K562 (cell line): ENCODE data around the gene CAMK2N1. TPM values are rescaled to one million over a fixed set of nuclear protein-coding genes. Genes with fewer than 3 reads are reported as not detected.
A peak's percentile ranks its signal among the peaks of the same experiment; 100 is the strongest.

Source experiments
- ATAC-seq: fragments of 200-7000 bp; cut with Tn5 transposase; 3 replicates; pipeline ENCODE4 v1.9.1; 2020; ENCODE audit warnings: moderate library complexity
- BruUV-seq: library from RNA; stranded (reverse); fragments of 400-500 nt; replicated peaks from 2 replicates; lab custom pipeline; 2021; lab: Mats Ljungman, UMichigan
- CTCF ChIA-PET: fragments of 300-600 bp; formaldehyde crosslinking; extraction: SDS; loops from one replicate; lab custom pipeline; 2021; ENCODE audit warnings: low intra/inter-chr PET ratio; lab: Yijun Ruan, JAX
- POLR2A ChIA-PET: fragments of 300-600, 350-650 bp; sonication (Branson Sonifier 250); formaldehyde crosslinking; extraction: SDS; loops from one replicate; lab custom pipeline; 2021; ENCODE audit warnings: antibody characterized with exemption, inconsistent platforms; lab: Yijun Ruan, JAX
- DNase-seq, 4 experiments: peaks; one replicate each; pipeline versions ENCODE4 v3.0.0 to v3.0.0-alpha.2; 2011 to 2018; ENCODE audit warnings: low spot score in 3 of 4, mixed read lengths in 3 of 4; ENCODE audit errors: extremely low read depth in 1 of 4
- FAIRE-seq: peaks from 2 replicates; lab custom pipeline; 2011; peaks lifted over from hg19 to GRCh38; lab: Jason Lieb, UNC
- H2AFZ ChIP-seq: 2 replicates; pipeline ENCODE4 v1.6.0; 2011; ENCODE audit warnings: low read depth, low read length, control low read depth, inconsistent platforms
- H3K27ac ChIP-seq: fragments of 200-600 bp; 3 replicates; pipeline ENCODE4 v1.8.0; 2011; ENCODE audit warnings: low read depth, mild to moderate bottlenecking, control low read depth, inconsistent platforms, low read length, moderate library complexity, mixed read lengths; ENCODE audit errors: extremely low read depth
- H3K27me3 ChIP-seq, 2 experiments: fragments of 300-600 bp in 1 of 2; 2 replicates in 1 of 2; 3 replicates in 1 of 2; pipeline versions ENCODE4 v1.6.0 to v1.8.0; 2011; ENCODE audit warnings: inconsistent platforms in 2 of 2, low read length in 2 of 2, mild to moderate bottlenecking in 1 of 2, mixed read lengths in 1 of 2, moderate library complexity in 1 of 2; ENCODE audit not compliant: control insufficient read depth in 2 of 2, insufficient read depth in 2 of 2
- H3K36me3 ChIP-seq: fragments of 300-600 bp; 3 replicates; pipeline ENCODE4 v1.8.0; 2011; ENCODE audit warnings: mild to moderate bottlenecking, low read length, inconsistent platforms; ENCODE audit not compliant: control insufficient read depth, insufficient read depth
- H3K4me1 ChIP-seq, 2 experiments: fragments of 200-600 bp in 1 of 2; replicated peaks in 1 of 2; 2 replicates in 1 of 2; 3 replicates in 1 of 2; pipeline versions ENCODE4 v1.5.1 to v1.8.0; 2011; ENCODE audit warnings: inconsistent platforms in 2 of 2, low read length in 2 of 2, mild to moderate bottlenecking in 1 of 2, mixed read lengths in 1 of 2, moderate library complexity in 1 of 2; ENCODE audit not compliant: control insufficient read depth in 2 of 2, insufficient read depth in 2 of 2
- H3K4me2 ChIP-seq: 2 replicates; pipeline ENCODE4 v1.6.1; 2011; ENCODE audit warnings: low read length, control low read depth, inconsistent platforms, mixed read lengths; ENCODE audit not compliant: insufficient read depth
- H3K4me3 ChIP-seq: fragments of 200-600 bp; sonication (generic), shearing (Covaris generic); 2 replicates; pipeline ENCODE4 v1.5.1; 2016; ENCODE audit warnings: control low read depth, inconsistent platforms
- H3K79me2 ChIP-seq: fragments of 200-600 bp; 3 replicates; pipeline ENCODE4 v1.8.0; 2011; ENCODE audit warnings: low read length, inconsistent platforms; ENCODE audit not compliant: control insufficient read depth, insufficient read depth
- H3K9ac ChIP-seq, 2 experiments: 2 replicates each; pipeline versions ENCODE4 v1.6.0 to v1.6.1; 2011; ENCODE audit warnings: low read depth in 2 of 2, low read length in 2 of 2, control low read depth in 1 of 2, inconsistent platforms in 1 of 2, mild to moderate bottlenecking in 1 of 2, mixed read lengths in 1 of 2; ENCODE audit not compliant: insufficient read depth in 1 of 2
- H3K9me1 ChIP-seq: one replicate; pipeline ENCODE4 v1.6.0; 2011; ENCODE audit warnings: inconsistent platforms, mild to moderate bottlenecking, low read length, moderate library complexity; ENCODE audit not compliant: control insufficient read depth, insufficient read depth
- H3K9me3 ChIP-seq: replicated peaks from 2 replicates; pipeline ENCODE4 v1.5.1; 2011; ENCODE audit warnings: low read depth, low read length, inconsistent platforms; ENCODE audit not compliant: control insufficient read depth, insufficient read depth
- H4K20me1 ChIP-seq: replicated peaks from 2 replicates; pipeline ENCODE4 v1.6.1; 2011; ENCODE audit warnings: low read length, inconsistent platforms, mixed read lengths; ENCODE audit not compliant: control insufficient read depth, insufficient read depth
- E2F3 ChIP-seq: fragments of 250-450 bp; sonication (Bioruptor Pico); IDR thresholded peaks from 2 replicates; pipeline ENCODE4 v1.4.0; 2020; ENCODE audit warnings: mild to moderate bottlenecking
- FOXA3 ChIP-seq, 2 experiments: fragments of 450-650 bp in 1 of 2; sonication (generic) in 1 of 2; formaldehyde crosslinking; IDR thresholded peaks in 1 of 2; conservative IDR thresholded peaks in 1 of 2; 2 replicates each; pipeline versions ENCODE4 v1.4.0 to v1.8.0; 2020 to 2022; ENCODE audit warnings: mild to moderate bottlenecking in 2 of 2, missing genetic modification reagents in 1 of 2
- GTF2E2 ChIP-seq: fragments of 200-800 bp; sonication (Bioruptor generic); IDR thresholded peaks from 2 replicates; pipeline ENCODE4 v1.6.1; 2016; ENCODE audit warnings: missing genetic modification characterization, missing compliant biosample characterization
- PHB ChIP-seq: fragments of 250-450 bp; sonication (Bioruptor Pico); IDR thresholded peaks from 2 replicates; pipeline ENCODE4 v1.5.0; 2021
- PRMT5 ChIP-seq: sonication (generic); formaldehyde crosslinking; IDR thresholded peaks from 2 replicates; pipeline ENCODE4 v1.5.0; 2020; ENCODE audit warnings: missing genetic modification reagents
- RFX1 ChIP-seq: fragments of 450-650 bp; IDR thresholded peaks from 2 replicates; pipeline ENCODE4 v1.6.1; 2016; ENCODE audit warnings: mild to moderate bottlenecking, moderate library complexity
- SETDB1 ChIP-seq: IDR thresholded peaks from one replicate; pipeline ENCODE4 v1.6.1; 2012; ENCODE audit warnings: low read length, control low read depth, inconsistent platforms
- SPI1 ChIP-seq: IDR thresholded peaks from 2 replicates; pipeline ENCODE4 v1.6.1; 2011; ENCODE audit warnings: low read depth, low read length, control low read depth, borderline replicate concordance
- TSC22D4 ChIP-seq: fragments of 450-650 bp; IDR thresholded peaks from 2 replicates; pipeline ENCODE4 v1.6.1; 2016; ENCODE audit warnings: missing genetic modification characterization, missing biosample characterization, control low read depth
- WGBS: fragments of 100-300 bp; shearing (Covaris generic); methylation state at CpG from one replicate; pipeline ENCODE4 v1.1.6; 2016; ENCODE audit warnings: low coverage, mixed read lengths; ENCODE audit not compliant: insufficient coverage; ENCODE audit errors: missing lambda C conversion rate; 5-methylcytosine and 5-hydroxymethylcytosine counted together
- in situ Hi-C: fragments of 300-500 bp; cut with MboI; formaldehyde crosslinking; loops from 4 replicates; pipeline ENCODE4 v1.15.0; 2018; ENCODE audit warnings: inconsistent platforms, mixed read lengths
- intact Hi-C: fragments of 100-400 bp; cut with micrococcal nuclease; formaldehyde crosslinking; loops from 2 replicates; pipeline ENCODE4 v1.14.2; 2022
- polyA plus RNA-seq, 8 experiments: library from polyadenylated mRNA; depleted of rRNA in 4 of 8; stranded (reverse) in 5 of 8; unstranded in 3 of 8; fragments of >200 nt; fragmentation: Nextera tagmentation in 2 of 8; fragmentation: Illumina TruSeq in 1 of 8; extraction: Ambion mirVana in 2 of 8; extraction: Trizol in 1 of 8; gene quantifications; 2 replicates each; pipeline versions ENCODE4 v1.2.1 to v1.2.3, GENCODE V29; 2011 to 2014; ENCODE audit warnings: inconsistent platforms in 1 of 8, missing spikeins in 1 of 8
- total RNA-seq, 7 experiments: library from RNA; depleted of rRNA in 6 of 7; stranded (reverse); fragments of >200 nt in 6 of 7; fragmentation: Illumina TruSeq in 2 of 7; extraction: Trizol in 2 of 7; gene quantifications; 2 replicates each; pipeline versions ENCODE4 v1.2.1 to v1.2.3, GENCODE V29; 2011 to 2021; ENCODE audit warnings: low replicate concordance in 1 of 7
- TF ChIP-seq, protein P1 (sequence below): fragments of 450-650 bp; formaldehyde crosslinking; IDR thresholded peaks from 2 replicates; pipeline ENCODE4 v1.4.0; 2020; ENCODE audit warnings: mild to moderate bottlenecking, moderate library complexity

The CAMK2N1 gene
- total and polyA plus RNA-seq, 9 of the 15 experiments (the other 6 are each of a cell fraction or from before 2014, with no cell fraction given): 0.09 to 1.4 (median 0.34) TPM

DNA sequence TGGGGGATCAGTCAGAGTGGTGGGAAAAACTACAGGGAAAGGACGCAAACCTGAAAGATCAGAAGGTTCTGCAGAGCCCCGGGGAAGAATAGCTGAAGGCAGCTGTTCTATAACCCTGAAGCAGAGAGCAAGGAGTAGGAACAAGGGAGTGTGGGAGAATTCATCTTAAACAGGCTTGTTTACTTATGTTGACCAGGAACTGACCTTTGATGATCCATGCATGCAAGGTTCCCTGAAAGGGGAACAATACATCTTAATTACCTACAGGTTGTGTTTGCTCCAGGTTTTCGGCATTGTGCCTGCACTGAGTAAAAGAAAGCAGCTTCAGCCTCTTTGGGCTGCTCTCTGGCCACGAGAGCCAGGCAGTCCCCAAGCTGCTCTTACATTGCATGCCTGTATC, 47.6 kb upstream of the CAMK2N1 start:
- in situ Hi-C loops (no loop called here), intact Hi-C loops (no loop called here)
- H4K20me1 ChIP-seq: no peaks in the 10 kb centered on the region; the same call in 1 of the 2 replicates
- no peak for ATAC-seq
- H3K9me3 ChIP-seq: no peaks in the 10 kb centered on the region
- peaks cover 31 to 75% of the 10 kb centered on the region in 2 experiments for H3K27me3 ChIP-seq
- H3K4me1 ChIP-seq: no peaks in the 10 kb centered on the region; a peak in 1 of 5 replicates
- no peak for FAIRE-seq
- no peak for DNase-seq
- H3K9me1 ChIP-seq: no peaks in the 10 kb centered on the region
- TF ChIP-seq E2F3 (CRISPR knock-in tag): no peak
- no peak for TF ChIP-seq SETDB1
- no peak for TF ChIP-seq TSC22D4 (tag)
- peak in 1 of 2 experiments; percentile 53; a peak in 1 of 4 replicates for TF ChIP-seq FOXA3 (CRISPR knock-in tag; conservative IDR thresholded peaks at IDR 0.05 in 1 of 2, IDR thresholded peaks at IDR 0.05 in 1 of 2)
- H3K79me2 ChIP-seq: no peaks in the 10 kb centered on the region
- BruUV-seq: no TSS peak
- WGBS: 3% methylated on average over 4 of the region's 4 CpGs
- no peak overlapping the region for H3K4me2 ChIP-seq
- no peak overlapping the region for H3K9ac ChIP-seq
- POLR2A ChIA-PET: interaction anchor here (0.7 to 1.2 kb wide), 2 partner anchors 9 to 101 kb away, joined by 3 read pairs; no protein-coding TSS in a partner anchor
- no peak overlapping the region for H2AFZ ChIP-seq
- H3K27ac ChIP-seq: no peak overlapping the region
- no peaks in the 10 kb centered on the region for H3K36me3 ChIP-seq
- CTCF ChIA-PET: no interaction called here
- no peak overlapping the region for H3K4me3 ChIP-seq

- H2AFZ ChIP-seq: no peak overlapping the region
- DNase-seq: no peak
- H4K20me1 ChIP-seq: no peaks in the 10 kb centered on the region
- no peaks in the 10 kb centered on the region; a peak in 1 of 5 replicates for H3K4me1 ChIP-seq
- H3K9me1 ChIP-seq: no peaks in the 10 kb centered on the region
- in situ Hi-C loops (no loop called here), intact Hi-C loops (no loop called here)
- no peaks in the 10 kb centered on the region for H3K79me2 ChIP-seq
- no peak overlapping the region for H3K9ac ChIP-seq
- no peak for FAIRE-seq
- no TSS peak for BruUV-seq
- POLR2A ChIA-PET: interaction anchor here (0.6 to 1.0 kb wide), 3 partner anchors 9 to 190 kb away, joined by 3 read pairs; no protein-coding TSS in a partner anchor
- TF ChIP-seq PRMT5 (CRISPR knock-in tag) (0 out of 2 replicates have a peak, but pooled peaks have one; percentile 25), GTF2E2 (tag) (no peak), PHB (CRISPR knock-in tag) (no peak), RFX1 (peak; percentile 89), SPI1 (no peak)
- TF ChIP-seq, protein P1, sequence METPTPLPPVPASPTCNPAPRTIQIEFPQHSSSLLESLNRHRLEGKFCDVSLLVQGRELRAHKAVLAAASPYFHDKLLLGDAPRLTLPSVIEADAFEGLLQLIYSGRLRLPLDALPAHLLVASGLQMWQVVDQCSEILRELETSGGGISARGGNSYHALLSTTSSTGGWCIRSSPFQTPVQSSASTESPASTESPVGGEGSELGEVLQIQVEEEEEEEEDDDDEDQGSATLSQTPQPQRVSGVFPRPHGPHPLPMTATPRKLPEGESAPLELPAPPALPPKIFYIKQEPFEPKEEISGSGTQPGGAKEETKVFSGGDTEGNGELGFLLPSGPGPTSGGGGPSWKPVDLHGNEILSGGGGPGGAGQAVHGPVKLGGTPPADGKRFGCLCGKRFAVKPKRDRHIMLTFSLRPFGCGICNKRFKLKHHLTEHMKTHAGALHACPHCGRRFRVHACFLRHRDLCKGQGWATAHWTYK (CRISPR knock-in tag): no peak
- H3K4me3 ChIP-seq: no peak overlapping the region
- no peaks in the 10 kb centered on the region for H3K36me3 ChIP-seq
- CTCF ChIA-PET: no interaction called here
- peaks cover 34 to 81% of the 10 kb centered on the region in 2 experiments for H3K27me3 ChIP-seq
- no peak for ATAC-seq
- no peak overlapping the region for H3K4me2 ChIP-seq
- WGBS: 2% methylated on average over 6 of the region's 6 CpGs
- no peak overlapping the region for H3K27ac ChIP-seq
- H3K9me3 ChIP-seq: no peaks in the 10 kb centered on the region
Observed at GRCh38 chr1:20530901-20531300, 44.9 kb upstream of the CAMK2N1 start.
